ENCODE data around the gene ADAMTS7.
"Not testable (repeated sequence)": the region's sequence is repeated elsewhere in the genome, so short reads cannot be mapped to it uniquely, and the experiment has no call there.

Gene ADAMTS7

DNA sequence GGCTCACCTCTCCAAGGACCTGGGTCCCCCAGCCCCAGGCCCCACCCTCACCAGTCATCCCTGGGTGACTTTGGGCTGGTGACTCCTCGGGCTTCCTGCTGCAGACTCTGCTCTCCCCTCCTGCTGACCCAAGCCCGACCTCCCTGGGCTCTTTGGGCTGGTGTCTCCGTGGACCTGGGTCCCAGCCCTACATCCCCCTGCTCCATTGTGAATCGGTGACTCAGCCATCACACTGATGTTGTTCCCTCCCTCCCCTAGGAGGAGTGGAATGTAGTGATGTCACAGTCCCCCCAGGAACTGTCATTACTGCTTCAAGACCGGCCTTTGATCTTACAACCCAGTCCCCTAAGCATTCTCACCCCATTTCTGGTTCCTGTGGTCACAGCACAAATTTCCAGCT lies 83.7 kb downstream of the ADAMTS7 start:
- Histone ChIP-seq H3K27me3 (ENCODE audit: control insufficient read depth in 2 of 2, insufficient read depth in 2 of 2, low read length in 2 of 2) (no peaks in the 10 kb centered on the region), H3K4me3 (ENCODE audit: low read length in 2 of 2) (no peak overlapping the region), H3K9me3 (ENCODE audit: control insufficient read depth in 2 of 2, low read length in 2 of 2) (no peaks in the 10 kb centered on the region)

DNA sequence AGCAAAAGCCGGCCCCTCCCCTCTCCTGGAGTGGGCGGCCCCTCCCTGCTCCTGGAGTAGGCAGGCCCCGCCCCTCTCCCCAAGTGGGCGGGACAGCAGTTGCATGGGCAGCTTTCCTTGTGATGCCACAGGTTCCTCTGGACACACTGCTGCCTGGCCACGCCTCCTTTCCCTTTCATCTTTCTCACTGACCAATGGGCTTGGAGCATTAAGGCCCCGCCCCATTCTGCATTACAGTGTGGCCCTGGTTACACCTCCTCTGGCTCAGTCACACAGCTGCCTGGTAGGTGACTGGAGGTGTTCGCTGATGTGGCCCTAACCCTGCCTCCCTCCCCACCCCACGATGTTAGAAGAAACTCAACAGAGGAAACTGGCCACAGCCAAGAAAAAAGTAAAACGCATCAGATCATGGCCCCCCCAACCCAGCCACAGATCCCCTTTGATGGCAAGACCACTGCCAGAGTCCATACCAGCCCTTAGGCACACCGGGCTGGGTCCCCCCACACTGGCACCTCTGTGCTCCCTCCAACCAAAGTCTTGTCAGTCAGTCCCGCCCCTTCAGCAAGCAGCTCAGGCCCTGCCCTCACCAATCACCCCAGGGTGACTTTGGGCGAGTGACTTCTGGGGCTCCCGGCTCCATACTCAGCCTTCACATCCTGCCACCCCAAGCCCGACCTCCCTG lies 84.3 kb downstream of the ADAMTS7 start:
- H3K9me3 ChIP-seq (ENCODE audit: control insufficient read depth in 2 of 2, low read length in 2 of 2): no peaks in the 10 kb centered on the region
- no peak overlapping the region for H3K4me3 ChIP-seq (ENCODE audit: low read length in 2 of 2)
- H3K36me3 ChIP-seq (ENCODE audit: control insufficient read depth in 2 of 2, insufficient read depth in 2 of 2, low read length in 2 of 2): no peaks in the 10 kb centered on the region
- no peaks in the 10 kb centered on the region for H3K4me1 ChIP-seq (ENCODE audit: control insufficient read depth in 2 of 2, insufficient read depth in 2 of 2, low read length in 2 of 2)
- no peak overlapping the region for H3K27ac ChIP-seq (ENCODE audit: low read depth in 2 of 2, low read length in 2 of 2)
- H3K27me3 ChIP-seq (ENCODE audit: control insufficient read depth in 2 of 2, insufficient read depth in 2 of 2, low read length in 2 of 2): no peaks in the 10 kb centered on the region
- no peak overlapping the region for H3K9ac ChIP-seq (ENCODE audit: low read depth in 1 of 2, low read length in 2 of 2)

More for the DNA sequence above, 83.7 kb downstream of the ADAMTS7 start:
- Histone ChIP-seq H3K27ac (ENCODE audit: low read depth in 2 of 2, low read length in 2 of 2) (no peak overlapping the region), H3K9ac (ENCODE audit: low read depth in 1 of 2, low read length in 2 of 2) (no peak overlapping the region), H3K36me3 (ENCODE audit: control insufficient read depth in 2 of 2, insufficient read depth in 2 of 2, low read length in 2 of 2) (no peaks in the 10 kb centered on the region), H3K4me1 (ENCODE audit: control insufficient read depth in 2 of 2, insufficient read depth in 2 of 2, low read length in 2 of 2) (no peaks in the 10 kb centered on the region)

DNA sequence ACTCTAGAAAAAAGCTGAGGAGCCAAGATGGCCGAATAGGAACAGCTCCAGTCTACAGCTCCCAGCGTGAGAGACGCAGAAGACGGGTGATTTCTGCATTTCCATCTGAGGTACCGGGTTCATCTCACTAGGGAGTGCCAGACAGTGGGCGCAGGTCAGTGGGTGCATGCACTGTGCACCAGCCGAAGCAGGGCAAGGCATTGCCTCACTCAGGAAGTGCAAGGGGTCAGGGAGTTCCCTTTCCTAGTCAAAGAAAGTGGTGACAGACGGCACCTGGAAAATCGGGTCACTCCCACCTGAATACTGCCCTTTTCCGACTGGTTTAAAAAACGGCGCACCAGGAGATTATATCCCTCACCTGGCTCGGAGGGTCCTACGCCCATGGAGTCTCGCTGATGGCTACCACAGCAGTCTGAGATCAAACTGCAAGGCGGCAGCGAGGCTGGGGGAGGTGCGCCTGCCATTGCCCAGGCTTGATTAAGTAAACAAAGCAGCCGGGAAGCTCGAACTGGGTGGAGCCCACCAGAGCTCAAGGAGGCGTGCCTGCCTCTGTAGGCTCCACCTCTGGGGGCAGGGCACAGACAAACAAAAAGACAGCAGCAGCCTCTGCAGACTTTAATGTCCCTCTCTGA lies 91.3 kb downstream of the ADAMTS7 start:
- not testable (repeated sequence) for H3K36me3 ChIP-seq (ENCODE audit: control insufficient read depth in 2 of 2, insufficient read depth in 2 of 2, low read length in 2 of 2); H3K9ac ChIP-seq (ENCODE audit: low read depth in 1 of 2, low read length in 2 of 2); H3K27me3 ChIP-seq (ENCODE audit: control insufficient read depth in 2 of 2, insufficient read depth in 2 of 2, low read length in 2 of 2); H3K4me3 ChIP-seq (ENCODE audit: low read length in 2 of 2); H3K9me3 ChIP-seq (ENCODE audit: control insufficient read depth in 2 of 2, low read length in 2 of 2); H3K27ac ChIP-seq (ENCODE audit: low read depth in 2 of 2, low read length in 2 of 2); H3K4me1 ChIP-seq (ENCODE audit: control insufficient read depth in 2 of 2, insufficient read depth in 2 of 2, low read length in 2 of 2)

DNA sequence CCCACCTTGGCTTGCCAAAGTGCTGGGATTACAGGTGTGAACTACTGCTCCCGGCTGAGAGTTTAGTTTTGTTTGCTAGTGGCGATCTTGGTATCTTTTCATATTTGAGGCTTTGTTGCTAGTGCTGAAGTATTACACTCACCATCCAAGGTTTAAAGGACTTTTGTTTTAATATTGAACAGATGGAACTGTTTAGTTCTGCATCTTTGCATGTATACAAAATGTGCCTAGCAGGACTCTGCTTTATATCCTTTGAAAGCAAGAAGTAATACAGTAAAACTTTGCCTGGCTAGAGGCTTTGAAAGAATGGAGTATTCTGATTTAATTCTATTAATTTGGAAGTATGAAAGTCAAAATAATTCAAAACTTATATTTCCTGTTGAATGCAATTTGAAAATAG lies 92.4 kb downstream of the ADAMTS7 start:
- H3K4me1 ChIP-seq (ENCODE audit: control insufficient read depth in 2 of 2, insufficient read depth in 2 of 2, low read length in 2 of 2): no peaks in the 10 kb centered on the region
- H3K27ac ChIP-seq (ENCODE audit: low read depth in 2 of 2, low read length in 2 of 2): no peak overlapping the region
- no peak overlapping the region for H3K9ac ChIP-seq (ENCODE audit: low read depth in 1 of 2, low read length in 2 of 2)
- H3K27me3 ChIP-seq (ENCODE audit: control insufficient read depth in 2 of 2, insufficient read depth in 2 of 2, low read length in 2 of 2): peaks cover 2 to 4% of the 10 kb centered on the region in 2 donors
- H3K4me3 ChIP-seq (ENCODE audit: low read length in 2 of 2): no peak overlapping the region
- no peaks in the 10 kb centered on the region for H3K36me3 ChIP-seq (ENCODE audit: control insufficient read depth in 2 of 2, insufficient read depth in 2 of 2, low read length in 2 of 2)
- no peaks in the 10 kb centered on the region for H3K9me3 ChIP-seq (ENCODE audit: control insufficient read depth in 2 of 2, low read length in 2 of 2)

DNA sequence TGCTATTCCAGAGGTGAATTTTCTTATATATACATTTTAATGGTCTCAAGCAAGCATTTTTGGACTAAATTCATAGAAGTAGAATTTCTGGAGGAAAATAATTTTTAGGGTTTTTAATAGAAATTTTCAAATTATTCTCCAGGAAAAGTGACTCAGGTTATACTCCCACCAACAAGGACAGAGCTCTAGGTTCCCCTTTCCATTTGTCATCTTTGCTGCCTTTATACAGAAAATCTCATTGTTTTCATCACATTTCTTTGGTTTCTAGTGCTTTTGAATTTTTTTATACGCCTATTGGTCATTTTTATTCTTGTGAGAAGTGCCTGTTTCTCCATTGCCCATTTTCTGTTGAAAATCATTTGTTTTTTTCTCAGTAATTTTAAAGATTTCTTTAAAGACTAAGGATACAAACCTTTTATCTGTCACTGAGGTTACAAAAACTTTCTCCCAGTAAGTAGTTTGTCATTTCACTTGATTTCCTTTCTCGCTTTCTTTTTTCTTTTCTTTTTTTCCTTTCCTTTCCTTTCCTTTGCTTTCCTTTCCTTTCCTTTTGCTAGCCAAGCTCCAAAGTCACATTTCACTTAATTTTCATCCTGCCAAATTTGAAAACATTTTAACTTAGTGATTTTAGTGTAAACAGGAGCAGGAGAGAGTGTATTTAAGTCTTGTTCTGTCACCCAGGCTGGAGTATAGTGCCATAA lies 93.2 kb downstream of the ADAMTS7 start:
- peaks cover 2 to 4% of the 10 kb centered on the region in 2 donors for H3K27me3 ChIP-seq (ENCODE audit: control insufficient read depth in 2 of 2, insufficient read depth in 2 of 2, low read length in 2 of 2)
- H3K9ac ChIP-seq (ENCODE audit: low read depth in 1 of 2, low read length in 2 of 2): no peak overlapping the region
- H3K9me3 ChIP-seq (ENCODE audit: control insufficient read depth in 2 of 2, low read length in 2 of 2): no peaks in the 10 kb centered on the region
- H3K36me3 ChIP-seq (ENCODE audit: control insufficient read depth in 2 of 2, insufficient read depth in 2 of 2, low read length in 2 of 2): no peaks in the 10 kb centered on the region
- no peak overlapping the region for H3K4me3 ChIP-seq (ENCODE audit: low read length in 2 of 2)
- H3K27ac ChIP-seq (ENCODE audit: low read depth in 2 of 2, low read length in 2 of 2): no peak overlapping the region
- H3K4me1 ChIP-seq (ENCODE audit: control insufficient read depth in 2 of 2, insufficient read depth in 2 of 2, low read length in 2 of 2): no peaks in the 10 kb centered on the region

DNA sequence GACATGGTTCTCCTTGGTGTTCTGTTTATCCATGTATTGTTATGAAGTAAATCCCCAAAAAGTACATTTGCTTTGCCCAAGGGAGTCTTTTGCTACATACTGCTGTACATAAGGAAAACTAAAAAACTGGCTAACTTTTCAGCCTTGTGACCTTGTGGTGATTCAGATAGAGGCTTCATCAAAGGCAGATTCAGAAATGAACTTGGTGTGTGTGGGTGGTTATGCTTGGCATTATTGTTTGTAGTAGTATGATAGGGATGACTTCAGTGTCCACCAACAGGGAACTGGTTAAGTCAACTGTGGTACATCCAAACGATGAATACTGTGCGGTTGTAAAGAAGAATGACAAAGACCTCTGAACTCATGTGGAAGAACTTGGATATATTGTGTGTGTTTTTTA lies 94.6 kb downstream of the ADAMTS7 start:
- Histone ChIP-seq H3K4me1 (ENCODE audit: control insufficient read depth in 2 of 2, insufficient read depth in 2 of 2, low read length in 2 of 2) (no peaks in the 10 kb centered on the region), H3K4me3 (ENCODE audit: low read length in 2 of 2) (no peak overlapping the region), H3K27ac (ENCODE audit: low read depth in 2 of 2, low read length in 2 of 2) (no peak overlapping the region), H3K9ac (ENCODE audit: low read depth in 1 of 2, low read length in 2 of 2) (no peak overlapping the region), H3K9me3 (ENCODE audit: control insufficient read depth in 2 of 2, low read length in 2 of 2) (no peaks in the 10 kb centered on the region), H3K27me3 (ENCODE audit: control insufficient read depth in 2 of 2, insufficient read depth in 2 of 2, low read length in 2 of 2) (peaks cover 2 to 4% of the 10 kb centered on the region in 2 donors), H3K36me3 (ENCODE audit: control insufficient read depth in 2 of 2, insufficient read depth in 2 of 2, low read length in 2 of 2) (no peaks in the 10 kb centered on the region)

DNA sequence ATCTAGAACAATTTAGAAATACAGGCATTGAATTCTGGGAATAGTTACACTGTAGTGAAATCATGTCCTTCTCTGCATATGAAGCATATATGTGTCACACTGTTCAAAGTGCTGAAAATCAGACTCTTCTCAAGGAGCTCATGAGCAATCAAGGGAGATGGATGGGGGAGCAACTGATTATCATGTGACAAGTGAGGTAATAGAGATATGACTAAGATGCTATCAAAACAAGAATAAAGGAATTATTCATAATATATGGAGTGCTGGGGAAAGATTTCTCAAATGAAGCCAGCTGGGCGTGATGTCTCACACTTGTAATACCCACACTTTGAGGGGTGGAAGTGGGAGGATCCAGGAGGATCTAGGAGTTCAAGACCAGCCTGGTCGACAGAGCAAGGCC lies 95.3 kb downstream of the ADAMTS7 start:
- H3K4me1 ChIP-seq (ENCODE audit: control insufficient read depth in 2 of 2, insufficient read depth in 2 of 2, low read length in 2 of 2): no peaks in the 10 kb centered on the region
- H3K27ac ChIP-seq (ENCODE audit: low read depth in 2 of 2, low read length in 2 of 2): no peak overlapping the region
- no peak overlapping the region for H3K4me3 ChIP-seq (ENCODE audit: low read length in 2 of 2)
- no peak overlapping the region for H3K9ac ChIP-seq (ENCODE audit: low read depth in 1 of 2, low read length in 2 of 2)
- peaks cover 2 to 4% of the 10 kb centered on the region in 2 donors for H3K27me3 ChIP-seq (ENCODE audit: control insufficient read depth in 2 of 2, insufficient read depth in 2 of 2, low read length in 2 of 2)
- H3K36me3 ChIP-seq (ENCODE audit: control insufficient read depth in 2 of 2, insufficient read depth in 2 of 2, low read length in 2 of 2): no peaks in the 10 kb centered on the region
- no peaks in the 10 kb centered on the region for H3K9me3 ChIP-seq (ENCODE audit: control insufficient read depth in 2 of 2, low read length in 2 of 2)

DNA sequence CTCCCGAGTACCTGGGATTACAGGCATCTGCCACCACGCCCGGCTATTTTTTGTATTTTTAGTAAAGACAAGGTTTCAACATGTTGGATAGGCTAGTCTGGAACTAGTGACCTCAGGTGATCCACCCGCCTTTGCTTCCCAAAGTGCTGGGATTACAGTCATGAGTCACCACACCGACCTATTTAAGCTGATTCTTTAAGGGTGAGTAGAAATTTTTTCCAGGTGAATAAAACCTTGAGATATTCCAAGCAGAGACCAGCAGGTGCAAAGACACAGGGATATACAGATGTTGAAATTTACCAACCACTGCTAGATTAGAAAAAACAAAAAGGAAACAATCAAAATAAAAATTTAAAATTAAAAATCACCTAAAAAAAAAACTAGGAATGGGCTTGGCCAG lies 95.8 kb downstream of the ADAMTS7 start:
- Histone ChIP-seq H3K4me3 (ENCODE audit: low read length in 2 of 2) (no peak overlapping the region), H3K4me1 (ENCODE audit: control insufficient read depth in 2 of 2, insufficient read depth in 2 of 2, low read length in 2 of 2) (no peaks in the 10 kb centered on the region), H3K9me3 (ENCODE audit: control insufficient read depth in 2 of 2, low read length in 2 of 2) (no peaks in the 10 kb centered on the region), H3K27me3 (ENCODE audit: control insufficient read depth in 2 of 2, insufficient read depth in 2 of 2, low read length in 2 of 2) (peaks cover 2 to 4% of the 10 kb centered on the region in 2 donors), H3K27ac (ENCODE audit: low read depth in 2 of 2, low read length in 2 of 2) (no peak overlapping the region), H3K9ac (ENCODE audit: low read depth in 1 of 2, low read length in 2 of 2) (no peak overlapping the region), H3K36me3 (ENCODE audit: control insufficient read depth in 2 of 2, insufficient read depth in 2 of 2, low read length in 2 of 2) (no peaks in the 10 kb centered on the region)

DNA sequence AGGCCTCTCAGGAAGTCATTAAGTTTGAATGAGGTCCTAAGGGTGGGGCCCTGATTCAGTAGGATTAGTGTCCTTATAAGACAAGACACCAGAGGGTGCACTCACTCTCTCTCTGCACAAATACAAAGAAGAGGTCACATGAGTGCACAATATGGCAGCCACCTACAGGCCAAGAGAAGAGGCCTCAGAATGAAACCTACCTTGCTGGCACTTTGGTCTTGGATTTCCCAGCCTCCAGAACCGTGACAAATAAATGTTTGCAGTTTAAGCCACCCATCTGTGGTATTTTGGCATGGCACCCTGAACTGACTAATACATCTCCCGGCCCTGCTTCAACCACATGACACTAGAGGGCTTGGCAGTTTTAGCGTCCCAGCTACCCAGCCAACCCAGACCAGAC lies 96.4 kb downstream of the ADAMTS7 start:
- Histone ChIP-seq H3K4me3 (ENCODE audit: low read length in 2 of 2) (no peak overlapping the region), H3K9me3 (ENCODE audit: control insufficient read depth in 2 of 2, low read length in 2 of 2) (no peaks in the 10 kb centered on the region)

DNA sequence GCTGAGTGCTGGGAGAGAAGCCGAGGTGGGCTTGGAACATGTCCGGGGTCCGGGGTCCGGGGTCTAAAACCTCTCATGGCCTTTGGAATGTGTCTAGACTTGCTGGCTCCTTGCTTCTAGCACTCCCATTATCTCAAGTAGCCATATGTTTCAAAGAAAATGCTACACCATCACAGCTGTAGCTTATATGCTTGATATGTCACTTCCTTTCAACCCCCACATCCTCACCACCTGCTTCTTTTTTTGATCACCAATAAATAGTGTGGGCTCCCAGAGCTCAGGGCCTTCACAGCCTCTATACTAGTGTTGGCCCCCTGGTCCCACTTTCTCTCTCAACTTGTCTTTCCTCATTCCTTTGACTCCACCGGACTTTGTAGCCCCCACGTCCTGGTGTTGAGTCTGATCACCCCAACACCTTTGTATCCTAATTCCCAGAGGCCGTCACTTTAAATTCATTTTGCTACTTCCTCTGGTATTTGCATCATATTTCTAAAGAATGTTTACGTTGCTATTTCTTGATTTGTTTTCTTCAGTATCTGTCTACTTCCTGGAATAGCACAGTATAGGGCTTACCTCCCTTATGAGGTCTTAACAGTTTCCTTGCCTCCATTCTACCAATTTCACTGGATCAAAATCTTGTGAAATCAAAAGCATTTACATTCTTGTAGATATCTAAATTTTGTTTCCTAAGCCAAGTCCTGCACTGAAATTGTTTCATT lies 98.3 kb downstream of the ADAMTS7 start:
- peaks cover 0 to 3% of the 10 kb centered on the region in 2 donors for H3K4me1 ChIP-seq (ENCODE audit: control insufficient read depth in 2 of 2, insufficient read depth in 2 of 2, low read length in 2 of 2)
- H3K9ac ChIP-seq (ENCODE audit: low read depth in 1 of 2, low read length in 2 of 2): no peak overlapping the region
- no peaks in the 10 kb centered on the region for H3K36me3 ChIP-seq (ENCODE audit: control insufficient read depth in 2 of 2, insufficient read depth in 2 of 2, low read length in 2 of 2)
- peaks cover 5 to 9% of the 10 kb centered on the region in 2 donors for H3K27me3 ChIP-seq (ENCODE audit: control insufficient read depth in 2 of 2, insufficient read depth in 2 of 2, low read length in 2 of 2)
- H3K27ac ChIP-seq (ENCODE audit: low read depth in 2 of 2, low read length in 2 of 2): no peak overlapping the region
- no peaks in the 10 kb centered on the region for H3K9me3 ChIP-seq (ENCODE audit: control insufficient read depth in 2 of 2, low read length in 2 of 2)
- H3K4me3 ChIP-seq (ENCODE audit: low read length in 2 of 2): no peak overlapping the region

More for the DNA sequence above, 96.4 kb downstream of the ADAMTS7 start:
- Histone ChIP-seq H3K36me3 (ENCODE audit: control insufficient read depth in 2 of 2, insufficient read depth in 2 of 2, low read length in 2 of 2) (no peaks in the 10 kb centered on the region), H3K27me3 (ENCODE audit: control insufficient read depth in 2 of 2, insufficient read depth in 2 of 2, low read length in 2 of 2) (peaks cover 2 to 4% of the 10 kb centered on the region in 2 donors), H3K27ac (ENCODE audit: low read depth in 2 of 2, low read length in 2 of 2) (no peak overlapping the region), H3K9ac (ENCODE audit: low read depth in 1 of 2, low read length in 2 of 2) (no peak overlapping the region), H3K4me1 (ENCODE audit: control insufficient read depth in 2 of 2, insufficient read depth in 2 of 2, low read length in 2 of 2) (no peaks in the 10 kb centered on the region)

Measured in mucosa of rectum (tissue), 2 donors.